Measurements from ENCODE around the gene KYNU. TPM values are rescaled to one million over a fixed set of nuclear protein-coding genes. Genes with fewer than 3 reads are reported as not detected.
"Not testable (repeated sequence)": the region's sequence is repeated elsewhere in the genome, so short reads cannot be mapped to it uniquely, and the experiment has no call there.

The KYNU gene
- total RNA-seq, 2 donors from 2014 or later = 0.52 to 0.94 TPM

DNA sequence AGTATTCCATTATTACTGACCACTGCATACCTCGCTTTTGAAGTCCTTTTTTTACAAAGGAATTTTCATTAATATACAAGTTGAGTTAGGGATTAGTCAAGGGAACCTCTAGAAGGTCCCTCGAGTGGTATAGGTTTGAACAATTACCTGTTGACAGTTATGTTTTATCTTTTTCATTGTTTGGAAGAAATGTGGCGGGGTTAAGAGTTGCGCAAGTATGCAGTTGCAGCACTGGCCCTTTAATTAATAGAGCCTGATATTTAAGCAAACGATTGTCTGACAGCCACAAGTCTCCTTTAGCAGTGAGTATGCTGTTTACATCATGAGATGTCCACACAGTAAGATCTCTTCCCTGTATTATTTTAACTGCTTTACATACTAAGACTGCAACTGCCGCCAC lies 24.3 kb downstream of the KYNU start:
- TF ChIP-seq, protein P1, sequence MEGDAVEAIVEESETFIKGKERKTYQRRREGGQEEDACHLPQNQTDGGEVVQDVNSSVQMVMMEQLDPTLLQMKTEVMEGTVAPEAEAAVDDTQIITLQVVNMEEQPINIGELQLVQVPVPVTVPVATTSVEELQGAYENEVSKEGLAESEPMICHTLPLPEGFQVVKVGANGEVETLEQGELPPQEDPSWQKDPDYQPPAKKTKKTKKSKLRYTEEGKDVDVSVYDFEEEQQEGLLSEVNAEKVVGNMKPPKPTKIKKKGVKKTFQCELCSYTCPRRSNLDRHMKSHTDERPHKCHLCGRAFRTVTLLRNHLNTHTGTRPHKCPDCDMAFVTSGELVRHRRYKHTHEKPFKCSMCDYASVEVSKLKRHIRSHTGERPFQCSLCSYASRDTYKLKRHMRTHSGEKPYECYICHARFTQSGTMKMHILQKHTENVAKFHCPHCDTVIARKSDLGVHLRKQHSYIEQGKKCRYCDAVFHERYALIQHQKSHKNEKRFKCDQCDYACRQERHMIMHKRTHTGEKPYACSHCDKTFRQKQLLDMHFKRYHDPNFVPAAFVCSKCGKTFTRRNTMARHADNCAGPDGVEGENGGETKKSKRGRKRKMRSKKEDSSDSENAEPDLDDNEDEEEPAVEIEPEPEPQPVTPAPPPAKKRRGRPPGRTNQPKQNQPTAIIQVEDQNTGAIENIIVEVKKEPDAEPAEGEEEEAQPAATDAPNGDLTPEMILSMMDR (IDR thresholded peaks at IDR 0.05) = no peak
- H3K36me3 ChIP-seq = no peaks in the 10 kb centered on the region
- H3K27ac ChIP-seq = no peak overlapping the region
- H3K4me1 ChIP-seq = no peaks in the 10 kb centered on the region
- H3K4me3 ChIP-seq = no peak overlapping the region
- H3K9me3 ChIP-seq = no peaks in the 10 kb centered on the region
- DNase-seq (ENCODE audit: low spot score) = no peak
- no peaks in the 10 kb centered on the region for H3K27me3 ChIP-seq

DNA sequence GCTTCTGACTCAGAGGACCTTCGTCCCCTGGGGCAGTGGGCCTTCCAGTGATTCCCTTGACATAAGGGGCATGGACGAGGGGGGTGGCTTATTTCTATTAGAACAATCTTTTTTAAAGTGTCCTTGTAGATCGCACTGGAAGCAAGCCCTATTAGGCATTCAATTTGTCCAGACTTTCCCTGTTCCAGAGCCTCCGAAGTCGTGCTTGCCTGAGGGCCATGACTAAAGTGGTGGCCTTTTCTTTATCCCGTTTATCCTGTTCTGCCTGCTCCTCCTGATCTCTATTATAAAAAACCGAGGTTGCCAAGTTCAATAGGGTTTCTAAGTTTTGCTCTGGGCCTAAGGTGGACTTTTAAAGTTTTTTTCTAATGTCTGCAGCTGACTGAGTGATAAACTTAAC lies 26.3 kb downstream of the KYNU start:
- H3K4me1 ChIP-seq; H3K27ac ChIP-seq; H3K36me3 ChIP-seq; H3K27me3 ChIP-seq; H3K4me3 ChIP-seq; H3K9me3 ChIP-seq; DNase-seq (ENCODE audit: low spot score): not testable (repeated sequence)

DNA sequence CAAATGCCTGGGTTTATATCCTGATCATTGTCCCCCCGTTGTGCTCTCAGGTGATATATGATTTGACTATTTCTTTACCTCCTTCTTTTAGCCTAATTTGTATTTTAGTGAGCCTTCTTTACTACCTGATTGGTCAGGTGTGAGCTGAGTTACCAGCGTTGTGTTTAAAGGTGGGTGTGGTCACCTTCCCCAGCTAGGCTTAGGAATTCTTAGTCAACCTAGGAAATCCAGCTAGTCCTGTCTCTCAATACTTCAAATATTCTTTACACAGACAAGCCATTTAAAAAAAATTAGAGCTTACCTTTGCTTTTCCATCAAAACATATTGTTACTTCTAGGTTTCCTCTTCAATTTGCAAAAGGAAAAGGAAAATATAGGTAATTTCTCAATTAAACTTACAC lies 30.2 kb downstream of the KYNU start:
- H3K27me3 ChIP-seq = no peaks in the 10 kb centered on the region
- H3K36me3 ChIP-seq = no peaks in the 10 kb centered on the region
- no peaks in the 10 kb centered on the region for H3K4me1 ChIP-seq
- TF ChIP-seq, protein P1 (IDR thresholded peaks at IDR 0.05) = no peak
- H3K27ac ChIP-seq = no peak overlapping the region
- no peaks in the 10 kb centered on the region for H3K9me3 ChIP-seq
- H3K4me3 ChIP-seq = no peak overlapping the region
- DNase-seq (ENCODE audit: low spot score) = no peak

DNA sequence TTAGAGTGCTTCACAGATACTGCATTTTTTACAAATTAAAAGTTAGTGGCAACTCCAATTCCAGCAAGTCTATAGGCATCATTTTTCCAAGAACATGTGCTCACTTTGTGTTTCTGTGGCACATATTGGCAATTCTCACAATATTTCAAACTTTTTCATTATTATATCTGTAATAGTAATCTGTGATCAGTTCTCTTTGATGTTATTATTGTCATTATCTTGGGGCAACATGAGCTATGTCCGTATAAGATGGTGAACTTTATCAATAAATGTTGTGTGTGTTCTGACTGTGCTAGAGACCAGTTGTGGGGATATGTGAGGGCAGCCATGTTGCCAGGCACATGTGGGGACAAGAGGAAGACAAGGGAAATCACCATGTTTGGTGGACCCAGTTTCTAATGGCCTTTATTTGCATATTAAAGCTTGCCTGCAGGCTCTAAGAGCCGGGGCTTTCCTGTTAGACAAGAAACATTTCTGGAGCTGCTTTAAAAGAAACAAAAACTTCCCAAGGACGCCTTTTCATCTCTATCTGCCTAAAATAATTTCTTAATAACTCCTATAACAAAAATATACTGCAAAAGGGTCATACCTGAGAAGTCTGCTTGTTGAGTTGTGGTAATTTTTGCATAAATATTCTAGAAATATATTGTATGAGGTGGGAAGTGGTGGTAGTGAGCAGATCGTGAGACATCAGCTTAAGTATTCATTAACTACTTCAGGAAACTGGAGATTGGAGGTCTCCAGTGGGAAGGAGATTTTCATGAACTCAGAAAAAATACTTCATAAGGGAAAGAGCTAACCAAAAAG lies 37.2 kb downstream of the KYNU start:
- TF ChIP-seq, protein P1 (IDR thresholded peaks at IDR 0.05) = no peak
- no peaks in the 10 kb centered on the region for H3K4me1 ChIP-seq
- H3K27me3 ChIP-seq = no peaks in the 10 kb centered on the region
- H3K9me3 ChIP-seq = no peaks in the 10 kb centered on the region
- no peak overlapping the region for H3K27ac ChIP-seq
- no peak overlapping the region for H3K4me3 ChIP-seq
- no peak for DNase-seq (ENCODE audit: low spot score)
- no peaks in the 10 kb centered on the region for H3K36me3 ChIP-seq

DNA sequence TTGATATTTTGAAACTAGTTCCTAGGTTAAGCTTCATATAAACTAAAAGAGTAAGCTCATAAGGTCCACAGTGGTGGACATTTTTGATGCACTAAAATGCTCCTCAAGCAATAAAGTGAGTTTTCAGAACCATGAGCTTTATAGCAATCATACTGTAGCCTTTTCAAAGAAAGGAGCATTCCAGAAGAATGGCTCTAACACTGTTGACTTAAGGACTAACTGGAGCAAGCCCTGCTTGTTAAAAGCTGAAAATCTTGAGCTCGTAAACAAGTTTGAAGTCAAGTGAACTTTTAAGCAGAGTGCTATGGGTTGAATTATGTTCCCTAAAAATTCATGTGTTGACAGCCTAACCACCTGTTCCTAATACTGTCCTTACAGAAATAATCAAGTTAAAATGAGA lies 38.0 kb downstream of the KYNU start:
- no peak overlapping the region for H3K4me3 ChIP-seq
- TF ChIP-seq, protein P1 (IDR thresholded peaks at IDR 0.05) = no peak
- H3K9me3 ChIP-seq = no peaks in the 10 kb centered on the region
- no peaks in the 10 kb centered on the region for H3K36me3 ChIP-seq
- H3K4me1 ChIP-seq = no peaks in the 10 kb centered on the region
- no peak for DNase-seq (ENCODE audit: low spot score)
- no peaks in the 10 kb centered on the region for H3K27me3 ChIP-seq
- no peak overlapping the region for H3K27ac ChIP-seq

DNA sequence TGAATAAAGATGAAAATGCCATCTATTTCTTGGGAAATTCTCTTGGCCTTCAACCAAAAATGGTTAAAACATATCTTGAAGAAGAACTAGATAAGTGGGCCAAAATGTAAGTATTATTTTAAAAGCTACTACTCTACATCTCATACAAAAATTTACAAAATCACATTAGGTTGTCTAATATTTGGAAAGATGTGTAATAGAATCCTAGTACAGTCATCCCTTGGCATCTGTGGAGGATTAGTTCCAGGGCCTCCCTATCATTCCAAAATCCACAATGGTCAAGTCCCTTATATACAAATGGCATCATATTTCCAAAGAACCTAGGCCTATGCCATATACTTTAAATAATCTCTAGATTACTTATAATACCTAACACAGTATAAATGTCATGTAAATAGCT lies 41.2 kb downstream of the KYNU start:
- no peaks in the 10 kb centered on the region for H3K36me3 ChIP-seq
- DNase-seq (ENCODE audit: low spot score) = no peak
- H3K27me3 ChIP-seq = no peaks in the 10 kb centered on the region
- TF ChIP-seq, protein P1 (IDR thresholded peaks at IDR 0.05) = no peak
- no peaks in the 10 kb centered on the region for H3K9me3 ChIP-seq
- no peak overlapping the region for H3K4me3 ChIP-seq
- H3K27ac ChIP-seq = no peak overlapping the region
- H3K4me1 ChIP-seq = no peaks in the 10 kb centered on the region

Measured in right atrium auricular region (tissue), 2 donors.